ENCODE results near the gene KCNQ2. TPM values are rescaled to one million over a fixed set of nuclear protein-coding genes. Genes with fewer than 3 reads are reported as not detected.

The KCNQ2 gene
- total RNA-seq, 1 donor from 2014 or later = 157 TPM

GRCh38 chr20:63387393-63387792, 85.1 kb downstream of the KCNQ2 start:
- H3K4me3 Mint-ChIP-seq = no peak overlapping the region
- H3K27ac Mint-ChIP-seq (ENCODE audit: unreplicated experiment) = no peak overlapping the region
- peaks cover 6% of the 10 kb centered on the region for H3K27me3 Mint-ChIP-seq (ENCODE audit: low read depth)
- H3K4me1 Mint-ChIP-seq = no peaks in the 10 kb centered on the region
- H3K9me3 Mint-ChIP-seq = peaks cover 18% of the 10 kb centered on the region
- H3K36me3 Mint-ChIP-seq (ENCODE audit: low read depth) = peaks cover 9% of the 10 kb centered on the region
- DNase-seq (ENCODE audit: low read depth, low spot score) = no peak
- no peak for TF ChIP-seq CTCF (conservative IDR thresholded peaks at IDR 0.05)

GRCh38 chr20:63386491-63386890, 86.0 kb downstream of the KCNQ2 start:
- Mint-ChIP-seq H3K9me3 (peaks cover 18% of the 10 kb centered on the region), H3K27me3 (ENCODE audit: low read depth) (peaks cover 6% of the 10 kb centered on the region), H3K36me3 (ENCODE audit: low read depth) (peaks cover 9% of the 10 kb centered on the region), H3K27ac (ENCODE audit: unreplicated experiment) (no peak overlapping the region), H3K4me1 (no peaks in the 10 kb centered on the region), H3K4me3 (no peak overlapping the region)
- no peak for DNase-seq (ENCODE audit: low read depth, low spot score)
- no peak for TF ChIP-seq CTCF (conservative IDR thresholded peaks at IDR 0.05)

GRCh38 chr20:63385819-63386218, 86.6 kb downstream of the KCNQ2 start:
- no peak overlapping the region for H3K4me3 Mint-ChIP-seq
- H3K27ac Mint-ChIP-seq (ENCODE audit: unreplicated experiment) = no peak overlapping the region
- peaks cover 18% of the 10 kb centered on the region for H3K9me3 Mint-ChIP-seq
- DNase-seq (ENCODE audit: low read depth, low spot score) = no peak
- H3K36me3 Mint-ChIP-seq (ENCODE audit: low read depth) = peaks cover 9% of the 10 kb centered on the region
- peaks cover 6% of the 10 kb centered on the region for H3K27me3 Mint-ChIP-seq (ENCODE audit: low read depth)
- TF ChIP-seq CTCF (conservative IDR thresholded peaks at IDR 0.05) = no peak
- H3K4me1 Mint-ChIP-seq = no peaks in the 10 kb centered on the region

- DNase-seq (ENCODE audit: low read depth, low spot score) = no peak
- no peak overlapping the region for H3K27ac Mint-ChIP-seq (ENCODE audit: unreplicated experiment)
- peaks cover 3% of the 10 kb centered on the region for H3K4me1 Mint-ChIP-seq
- H3K9me3 Mint-ChIP-seq = peaks cover 18% of the 10 kb centered on the region
- no peak overlapping the region for H3K4me3 Mint-ChIP-seq
- H3K27me3 Mint-ChIP-seq (ENCODE audit: low read depth) = peaks cover 6% of the 10 kb centered on the region
- H3K36me3 Mint-ChIP-seq (ENCODE audit: low read depth) = peaks cover 9% of the 10 kb centered on the region
- no peak for TF ChIP-seq CTCF (conservative IDR thresholded peaks at IDR 0.05)
Observed at GRCh38 chr20:63384336-63384735, 88.1 kb downstream of the KCNQ2 start.

GRCh38 chr20:63383556-63383955, 88.9 kb downstream of the KCNQ2 start:
- Mint-ChIP-seq H3K9me3 (peaks cover 18% of the 10 kb centered on the region), H3K4me3 (no peak overlapping the region), H3K27ac (ENCODE audit: unreplicated experiment) (no peak overlapping the region), H3K36me3 (ENCODE audit: low read depth) (peaks cover 9% of the 10 kb centered on the region), H3K27me3 (ENCODE audit: low read depth) (peaks cover 3% of the 10 kb centered on the region), H3K4me1 (peaks cover 10% of the 10 kb centered on the region)
- no peak for TF ChIP-seq CTCF (conservative IDR thresholded peaks at IDR 0.05)
- DNase-seq (ENCODE audit: low read depth, low spot score) = no peak
